NCI-H2227 (cell line): ENCODE measurements around the gene C1QTNF4.
"Not testable (repeated sequence)": the region's sequence is repeated elsewhere in the genome, so short reads cannot be mapped to it uniquely, and the experiment has no call there.

Source experiments
- DNase-seq: peaks from one replicate; lab custom pipeline; 2025; ENCODE audit not compliant: unreplicated experiment; lab: John Stamatoyannopoulos, UW

The C1QTNF4 gene

GRCh38 chr11:47593934-47594855, at the start of gene C1QTNF4:
Gene C1QTNF4, minus strand, starts transcription at chr11:47594411. Its CDS starts 3,601 bp downstream, at chr11:47590810.
- DNase-seq: peak; percentile 19

GRCh38 chr11:47642099-47642855, 48.1 kb upstream of the C1QTNF4 start, which contains the start of gene MTCH2:
Gene MTCH2, minus strand, starts transcription at chr11:47642559. Its CDS starts 94 bp downstream, at chr11:47642465.
- peak; percentile 98 for DNase-seq

- peak; percentile 21 for DNase-seq
Measured at GRCh38 chr11:47641600-47642098, 47.4 kb upstream of the C1QTNF4 start.

- DNase-seq: not testable (repeated sequence)
Measured at GRCh38 chr11:47640506-47640905, 46.3 kb upstream of the C1QTNF4 start.

GRCh38 chr11:47636331-47636730, 42.1 kb upstream of the C1QTNF4 start:
- not testable (repeated sequence) for DNase-seq

- DNase-seq: no peak
Measured at GRCh38 chr11:47631473-47631872, 37.3 kb upstream of the C1QTNF4 start.

- no peak for DNase-seq
Measured at GRCh38 chr11:47628026-47628425, 33.8 kb upstream of the C1QTNF4 start.

- no peak for DNase-seq
Measured at GRCh38 chr11:47626234-47626633, 32.0 kb upstream of the C1QTNF4 start.

GRCh38 chr11:47620836-47621378, 26.7 kb upstream of the C1QTNF4 start:
- DNase-seq: no peak

GRCh38 chr11:47617417-47617809, 23.2 kb upstream of the C1QTNF4 start:
- DNase-seq: no peak

- peak; percentile 65 for DNase-seq
Measured at GRCh38 chr11:47616726-47617416, 22.7 kb upstream of the C1QTNF4 start.

- DNase-seq: no peak
Measured at GRCh38 chr11:47615249-47615648, 21.0 kb upstream of the C1QTNF4 start.

GRCh38 chr11:47611348-47611794, 17.2 kb upstream of the C1QTNF4 start:
- DNase-seq: no peak

GRCh38 chr11:47609675-47610074, 15.5 kb upstream of the C1QTNF4 start:
- DNase-seq: no peak

GRCh38 chr11:47607380-47607779, 13.2 kb upstream of the C1QTNF4 start:
- no peak for DNase-seq

- peak; percentile 31 for DNase-seq
Measured at GRCh38 chr11:47606731-47607130, 12.5 kb upstream of the C1QTNF4 start.

- no peak for DNase-seq
Measured at GRCh38 chr11:47605921-47606320, 11.7 kb upstream of the C1QTNF4 start.

GRCh38 chr11:47603295-47603694, 9.1 kb upstream of the C1QTNF4 start:
- DNase-seq: no peak

GRCh38 chr11:47599902-47600301, 5.7 kb upstream of the C1QTNF4 start:
- DNase-seq: no peak

GRCh38 chr11:47595967-47596366, 1.8 kb upstream of the C1QTNF4 start:
- no peak for DNase-seq

GRCh38 chr11:47595029-47595428, 818 bp upstream of the C1QTNF4 start:
- DNase-seq: no peak
